Measurements from ENCODE around the gene HRK. TPM values are rescaled to one million over a fixed set of nuclear protein-coding genes. Genes with fewer than 3 reads are reported as not detected.
A peak's percentile ranks its signal among the peaks of the same experiment; 100 is the strongest.

Gene HRK
- total and polyA plus RNA-seq, 9 of the 15 experiments (the other 6 are each of a cell fraction or from before 2014, with no cell fraction given), result 0.01 to 0.05 (median 0.04) TPM; not detected in 6

DNA sequence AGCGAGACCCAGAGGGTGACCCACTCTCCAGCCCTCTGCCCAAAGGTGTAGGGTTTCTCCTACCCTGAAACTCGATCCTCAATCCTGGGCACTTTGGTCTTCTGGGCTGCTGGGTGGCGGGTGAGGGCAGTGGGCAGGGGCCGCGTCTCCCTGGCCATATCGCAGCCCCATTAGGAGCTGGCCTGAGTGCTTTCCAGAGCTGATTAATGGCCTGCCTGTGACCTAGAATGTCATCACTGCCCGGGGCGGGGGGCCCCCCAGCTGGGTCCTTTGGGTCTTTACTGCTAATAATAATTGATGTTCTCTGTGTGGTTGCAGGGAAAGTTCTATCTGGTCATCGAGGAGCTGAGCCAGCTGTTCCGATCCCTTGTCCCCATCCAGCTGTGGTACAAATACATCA lies 47.8 kb downstream of the HRK start:
- Histone ChIP-seq H3K36me3 (ENCODE audit: control insufficient read depth, insufficient read depth, low read length) (peaks cover 6% of the 10 kb centered on the region; the same call in 1 of the 3 replicates), H3K27ac (ENCODE audit: extremely low read depth, low read depth, low read length) (no peak overlapping the region), H3K4me3 (no peak overlapping the region), H3K9me3 (replicated peaks; ENCODE audit: control insufficient read depth, insufficient read depth, low read depth, low read length) (no peaks in the 10 kb centered on the region), H3K9ac (ENCODE audit: insufficient read depth in 1 of 2, low read depth in 2 of 2, low read length in 2 of 2) (peak overlapping the region in 1 of 2 experiments; percentile 29; a peak in 2 of 4 replicates), H3K4me1 (replicated peaks in 1 of 2; ENCODE audit: control insufficient read depth in 2 of 2, insufficient read depth in 2 of 2, low read length in 2 of 2) (no peaks in the 10 kb centered on the region), H2AFZ (ENCODE audit: low read depth, low read length) (no peak overlapping the region), H3K9me1 (ENCODE audit: control insufficient read depth, insufficient read depth, low read length) (no peaks in the 10 kb centered on the region), H3K27me3 (ENCODE audit: control insufficient read depth in 2 of 2, insufficient read depth in 2 of 2, low read length in 2 of 2) (no peaks in the 10 kb centered on the region), H3K79me2 (ENCODE audit: control insufficient read depth, insufficient read depth, low read length) (no peaks in the 10 kb centered on the region), H3K4me2 (ENCODE audit: insufficient read depth, low read length) (no peak overlapping the region), H4K20me1 (replicated peaks; ENCODE audit: control insufficient read depth, insufficient read depth, low read length) (no peaks in the 10 kb centered on the region)
- ChIA-PET CTCF (ENCODE audit: low intra/inter-chr PET ratio) (no interaction called here), POLR2A (interaction anchor here (1.1 kb wide), 1 partner anchor 37 kb away, joined by 3 read pairs; no protein-coding TSS in a partner anchor)
- ATAC-seq, result no peak
- in situ Hi-C loops (cut with MboI) (no loop called here), intact Hi-C loops (cut with micrococcal nuclease) (no loop called here)
- TF ChIP-seq SIN3A (IDR thresholded peaks at IDR 0.05; ENCODE audit: borderline replicate concordance in 2 of 2, control insufficient read depth in 1 of 2, low read depth in 2 of 2, low read length in 2 of 2) (no peak), PHTF2 (CRISPR knock-in tag; IDR thresholded peaks at IDR 0.05) (no peak), ZSCAN32 (CRISPR knock-in tag; IDR thresholded peaks at IDR 0.05) (no peak), ZFP30 (CRISPR knock-in tag; IDR thresholded peaks at IDR 0.05; ENCODE audit: borderline replicate concordance) (no peak), KAT7 (CRISPR knock-in tag; IDR thresholded peaks at IDR 0.05; ENCODE audit: borderline replicate concordance) (no peak), DNMT1 (IDR thresholded peaks at IDR 0.05) (no peak), MCM3 (IDR thresholded peaks at IDR 0.05) (no peak), RBM15 (IDR thresholded peaks at IDR 0.05; ENCODE audit: insufficient read depth, low read length) (no peak)
- TF ChIP-seq, protein P1, sequence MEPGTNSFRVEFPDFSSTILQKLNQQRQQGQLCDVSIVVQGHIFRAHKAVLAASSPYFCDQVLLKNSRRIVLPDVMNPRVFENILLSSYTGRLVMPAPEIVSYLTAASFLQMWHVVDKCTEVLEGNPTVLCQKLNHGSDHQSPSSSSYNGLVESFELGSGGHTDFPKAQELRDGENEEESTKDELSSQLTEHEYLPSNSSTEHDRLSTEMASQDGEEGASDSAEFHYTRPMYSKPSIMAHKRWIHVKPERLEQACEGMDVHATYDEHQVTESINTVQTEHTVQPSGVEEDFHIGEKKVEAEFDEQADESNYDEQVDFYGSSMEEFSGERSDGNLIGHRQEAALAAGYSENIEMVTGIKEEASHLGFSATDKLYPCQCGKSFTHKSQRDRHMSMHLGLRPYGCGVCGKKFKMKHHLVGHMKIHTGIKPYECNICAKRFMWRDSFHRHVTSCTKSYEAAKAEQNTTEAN (CRISPR knock-in tag; IDR thresholded peaks at IDR 0.05), result no peak
- no peak for FAIRE-seq
- 49% methylated on average over 9 of the region's 10 CpGs for WGBS (ENCODE audit: insufficient coverage, low coverage, missing lambda C conversion rate)
- BruUV-seq (replicated peaks), result no TSS peak
- DNase-seq (ENCODE audit: extremely low read depth in 1 of 4, low spot score in 3 of 4), result no peak
